Progenitor cell of endocrine pancreas (in vitro differentiated cells): ENCODE data around the gene ITPK1. TPM values are rescaled to one million over a fixed set of nuclear protein-coding genes. Genes with fewer than 3 reads are reported as not detected.

Source experiments
- DNase-seq: peaks from one replicate; pipeline ENCODE4 v3.0.0; 2021; ENCODE audit warnings: low spot score; ENCODE audit not compliant: unreplicated experiment
- H3K27ac Mint-ChIP-seq: 2 replicates; pipeline ENCODE4 v1.8.0; 2021; ENCODE audit warnings: mild to moderate bottlenecking, moderate library complexity, mixed read lengths
- H3K27me3 Mint-ChIP-seq: 2 replicates; pipeline ENCODE4 v1.8.0; 2021; ENCODE audit warnings: mixed read lengths
- H3K36me3 Mint-ChIP-seq: 2 replicates; pipeline ENCODE4 v1.8.0; 2022; ENCODE audit warnings: mixed read lengths; ENCODE audit not compliant: insufficient read depth
- H3K4me1 Mint-ChIP-seq: 2 replicates; pipeline ENCODE4 v1.8.0; 2021; ENCODE audit warnings: low read depth, mixed read lengths
- H3K4me3 Mint-ChIP-seq: 2 replicates; pipeline ENCODE4 v1.8.0; 2021; ENCODE audit warnings: low read depth, mild to moderate bottlenecking, moderate library complexity, mixed read lengths
- H3K9me3 Mint-ChIP-seq: 2 replicates; pipeline ENCODE4 v1.8.0; 2021; ENCODE audit warnings: low read depth, mixed read lengths
- total RNA-seq: library from RNA; stranded (reverse); gene quantifications from 2 replicates; pipeline ENCODE4 v1.2.1, GENCODE V29; 2021
- TF ChIP-seq, protein P1 (sequence below): fragments of 200-600 bp; sonication (generic); IDR thresholded peaks from one replicate; pipeline ENCODE4 v1.5.0; 2021; ENCODE audit warnings: antibody characterized with exemption, mild to moderate bottlenecking; ENCODE audit not compliant: unreplicated experiment

Gene ITPK1
- total RNA-seq, 1 donor from 2014 or later: 72.0 TPM

GRCh38 chr14:93017301-93017797 is 98.4 kb downstream of the ITPK1 start:
- TF ChIP-seq, protein P1, sequence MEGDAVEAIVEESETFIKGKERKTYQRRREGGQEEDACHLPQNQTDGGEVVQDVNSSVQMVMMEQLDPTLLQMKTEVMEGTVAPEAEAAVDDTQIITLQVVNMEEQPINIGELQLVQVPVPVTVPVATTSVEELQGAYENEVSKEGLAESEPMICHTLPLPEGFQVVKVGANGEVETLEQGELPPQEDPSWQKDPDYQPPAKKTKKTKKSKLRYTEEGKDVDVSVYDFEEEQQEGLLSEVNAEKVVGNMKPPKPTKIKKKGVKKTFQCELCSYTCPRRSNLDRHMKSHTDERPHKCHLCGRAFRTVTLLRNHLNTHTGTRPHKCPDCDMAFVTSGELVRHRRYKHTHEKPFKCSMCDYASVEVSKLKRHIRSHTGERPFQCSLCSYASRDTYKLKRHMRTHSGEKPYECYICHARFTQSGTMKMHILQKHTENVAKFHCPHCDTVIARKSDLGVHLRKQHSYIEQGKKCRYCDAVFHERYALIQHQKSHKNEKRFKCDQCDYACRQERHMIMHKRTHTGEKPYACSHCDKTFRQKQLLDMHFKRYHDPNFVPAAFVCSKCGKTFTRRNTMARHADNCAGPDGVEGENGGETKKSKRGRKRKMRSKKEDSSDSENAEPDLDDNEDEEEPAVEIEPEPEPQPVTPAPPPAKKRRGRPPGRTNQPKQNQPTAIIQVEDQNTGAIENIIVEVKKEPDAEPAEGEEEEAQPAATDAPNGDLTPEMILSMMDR: no peak
- Mint-ChIP-seq H3K27ac (no peak overlapping the region), H3K36me3 (peaks cover 5% of the 10 kb centered on the region), H3K9me3 (no peaks in the 10 kb centered on the region), H3K27me3 (no peaks in the 10 kb centered on the region), H3K4me1 (peaks cover 30% of the 10 kb centered on the region), H3K4me3 (no peak overlapping the region)
- no peak for DNase-seq

DNA sequence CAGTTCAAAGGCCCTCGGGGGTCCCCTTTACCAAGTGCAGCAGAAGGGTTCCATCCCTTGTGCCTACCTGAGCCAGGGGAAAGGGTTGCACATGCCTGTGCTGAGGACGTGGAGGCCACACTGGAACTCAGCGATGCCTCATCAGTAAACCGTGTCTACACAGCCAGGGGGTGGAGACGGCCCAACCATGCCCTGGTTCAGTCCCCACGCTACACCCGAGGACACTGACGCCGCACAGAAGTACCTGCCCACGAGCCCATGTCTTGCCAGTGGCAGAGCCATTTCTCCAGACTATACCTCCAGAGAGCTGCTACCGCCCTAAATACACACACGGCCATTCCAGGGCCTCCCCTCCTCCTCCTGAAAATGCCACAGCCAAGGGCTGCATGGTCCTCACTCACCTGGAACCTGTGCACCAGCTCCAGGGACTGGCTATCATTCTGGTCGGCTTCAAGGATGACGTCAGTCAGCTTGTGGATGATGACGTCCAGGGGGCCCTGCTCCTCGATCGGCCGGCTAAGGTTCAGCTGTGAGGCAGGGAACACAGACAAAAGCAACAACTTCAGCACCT is 99.4 kb downstream of the ITPK1 start:
- H3K4me1 Mint-ChIP-seq: peaks cover 34% of the 10 kb centered on the region
- no peak for DNase-seq
- TF ChIP-seq, protein P1: no peak

GRCh38 chr14:93015505-93015904 is 100.2 kb downstream of the ITPK1 start:
- H3K27ac Mint-ChIP-seq: no peak overlapping the region
- no peak for DNase-seq
- H3K4me3 Mint-ChIP-seq: no peak overlapping the region
- H3K4me1 Mint-ChIP-seq: peaks cover 31% of the 10 kb centered on the region
- peaks cover 3% of the 10 kb centered on the region for H3K36me3 Mint-ChIP-seq
- TF ChIP-seq, protein P1: no peak
- no peaks in the 10 kb centered on the region for H3K9me3 Mint-ChIP-seq
- H3K27me3 Mint-ChIP-seq: no peaks in the 10 kb centered on the region

More for the DNA sequence above, 99.4 kb downstream of the ITPK1 start:
- no peak overlapping the region for H3K4me3 Mint-ChIP-seq
- no peaks in the 10 kb centered on the region for H3K27me3 Mint-ChIP-seq
- H3K27ac Mint-ChIP-seq: no peak overlapping the region
- H3K36me3 Mint-ChIP-seq: peaks cover 3% of the 10 kb centered on the region
- H3K9me3 Mint-ChIP-seq: no peaks in the 10 kb centered on the region

DNA sequence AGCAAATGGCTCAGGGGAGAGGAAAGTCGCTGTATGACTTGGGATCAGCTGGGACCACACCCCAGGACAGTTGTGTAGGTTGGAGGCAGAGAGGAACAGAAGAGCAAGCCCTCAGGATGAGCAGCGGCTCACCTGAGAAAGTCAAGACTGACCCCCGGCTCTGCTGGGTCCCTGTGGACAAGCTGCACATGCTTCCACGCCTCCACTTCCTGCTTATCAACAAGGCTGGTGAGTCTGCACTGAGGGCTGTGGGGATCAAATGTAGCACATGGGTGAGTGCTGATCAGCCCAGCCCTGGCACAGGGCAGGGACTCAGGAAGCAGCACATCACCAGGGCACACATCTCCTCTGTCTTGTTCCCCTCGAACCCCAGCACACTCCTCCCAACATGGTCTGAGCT is 100.7 kb downstream of the ITPK1 start:
- TF ChIP-seq, protein P1: no peak
- H3K9me3 Mint-ChIP-seq: no peaks in the 10 kb centered on the region
- H3K4me3 Mint-ChIP-seq: no peak overlapping the region
- no peaks in the 10 kb centered on the region for H3K27me3 Mint-ChIP-seq
- no peak overlapping the region for H3K27ac Mint-ChIP-seq
- DNase-seq: no peak
- H3K4me1 Mint-ChIP-seq: peaks cover 31% of the 10 kb centered on the region
- peaks cover 3% of the 10 kb centered on the region for H3K36me3 Mint-ChIP-seq

- Mint-ChIP-seq H3K36me3 (peaks cover 3% of the 10 kb centered on the region), H3K27ac (peak overlapping the region; percentile 14), H3K4me3 (no peak overlapping the region), H3K27me3 (no peaks in the 10 kb centered on the region), H3K4me1 (peaks cover 27% of the 10 kb centered on the region), H3K9me3 (no peaks in the 10 kb centered on the region)
- TF ChIP-seq, protein P1: no peak
- DNase-seq: no peak
These were observed 101.4 kb downstream of the ITPK1 start for GRCh38 chr14:93014058-93015023.
